ACHN (cell line): ENCODE measurements around the gene INHBB.
A peak's percentile ranks its signal among the peaks of the same experiment; 100 is the strongest.
"Not testable (repeated sequence)": the region's sequence is repeated elsewhere in the genome, so short reads cannot be mapped to it uniquely, and the experiment has no call there.

ENCODE experiments used
- DNase-seq: peaks from one replicate; pipeline ENCODE4 v3.0.0-alpha.2; 2015
- in situ Hi-C: cut with HindIII; loops from 2 replicates; pipeline ENCODE4 v1.10.0; 2017; ENCODE audit warnings: low sequenced_read_pairs, low pct_ligation_motif_present, low pct_unique_long_range_greater_than_20kb

Gene INHBB

GRCh38 chr2:120346026-120346666 lies at the start of gene INHBB:
TSS of gene INHBB (plus strand) at chr2:120346136. CDS start at chr2:120346189, 53 bp downstream.
- DNase-seq: no peak
- in situ Hi-C loops: no loop called here

- in situ Hi-C loops: no loop called here
- no peak for DNase-seq
Measured at GRCh38 chr2:120298173-120298835, 47.6 kb upstream of the INHBB start.

GRCh38 chr2:120299004-120299403 lies 46.9 kb upstream of the INHBB start:
- DNase-seq: no peak
- in situ Hi-C loops: no loop called here

GRCh38 chr2:120299561-120299960 lies 46.4 kb upstream of the INHBB start:
- DNase-seq: no peak
- in situ Hi-C loops: no loop called here

- in situ Hi-C loops: no loop called here
- no peak for DNase-seq
Measured at GRCh38 chr2:120300385-120300784, 45.6 kb upstream of the INHBB start.

- in situ Hi-C loops: no loop called here
- DNase-seq: no peak
Measured at GRCh38 chr2:120301284-120301683, 44.7 kb upstream of the INHBB start.

GRCh38 chr2:120302301-120302700 lies 43.6 kb upstream of the INHBB start:
- in situ Hi-C loops: no loop called here

GRCh38 chr2:120303177-120303576 lies 42.8 kb upstream of the INHBB start:
- in situ Hi-C loops: no loop called here
- no peak for DNase-seq

More at GRCh38 chr2:120302301-120302700, 43.6 kb upstream of the INHBB start:
- no peak for DNase-seq

- in situ Hi-C loops: no loop called here
- peak; percentile 36 for DNase-seq
Measured at GRCh38 chr2:120305296-120305695, 40.6 kb upstream of the INHBB start.

- no peak for DNase-seq
- in situ Hi-C loops: no loop called here
Measured at GRCh38 chr2:120305937-120306490, 39.9 kb upstream of the INHBB start.

GRCh38 chr2:120307482-120307881 lies 38.5 kb upstream of the INHBB start:
- DNase-seq: no peak
- in situ Hi-C loops: no loop called here

GRCh38 chr2:120308038-120308910 lies 37.7 kb upstream of the INHBB start:
- no peak for DNase-seq
- in situ Hi-C loops: no loop called here

- no peak for DNase-seq
- in situ Hi-C loops: no loop called here
Measured at GRCh38 chr2:120310136-120310535, 35.8 kb upstream of the INHBB start.

- in situ Hi-C loops, DNase-seq: not testable (repeated sequence)
Measured at GRCh38 chr2:120310841-120311240, 35.1 kb upstream of the INHBB start.

- DNase-seq: no peak
- in situ Hi-C loops: no loop called here
Measured at GRCh38 chr2:120312076-120312475, 33.9 kb upstream of the INHBB start.

- in situ Hi-C loops: no loop called here
- peak; percentile 87 for DNase-seq
Measured at GRCh38 chr2:120312860-120313694, 32.9 kb upstream of the INHBB start.

GRCh38 chr2:120313695-120314615 lies 32.0 kb upstream of the INHBB start:
- DNase-seq: no peak
- in situ Hi-C loops: no loop called here
